Keratinocyte (primary cell): Measurements from ENCODE around the gene CECR2. TPM values are rescaled to one million over a fixed set of nuclear protein-coding genes. Genes with fewer than 3 reads are reported as not detected.

Source experiments
- DNase-seq: peaks from one replicate; pipeline ENCODE4 v3.0.0-alpha.2; 2011; ENCODE audit warnings: low read depth, missing footprints, low spot score
- FAIRE-seq: peaks from 2 replicates; lab custom pipeline; 2011; peaks lifted over from hg19 to GRCh38; lab: Jason Lieb, UNC
- H2AFZ ChIP-seq: 2 replicates; pipeline ENCODE4 v1.6.0; 2012; ENCODE audit warnings: low read length, control low read depth, inconsistent platforms; ENCODE audit not compliant: control insufficient read depth
- H3K27ac ChIP-seq: 2 replicates; pipeline ENCODE4 v1.5.1; 2011; ENCODE audit warnings: low read length; ENCODE audit not compliant: control insufficient read depth, insufficient read depth
- H3K27me3 ChIP-seq: 3 replicates; pipeline ENCODE4 v1.6.0; 2011; ENCODE audit warnings: low read length; ENCODE audit not compliant: control insufficient read depth, insufficient read depth; ENCODE audit errors: extremely low read depth
- H3K36me3 ChIP-seq, 2 experiments: 2 replicates in 1 of 2; 3 replicates in 1 of 2; pipeline ENCODE4 v1.5.1; 2011; ENCODE audit warnings: low read length in 2 of 2, mild to moderate bottlenecking in 1 of 2; ENCODE audit not compliant: control insufficient read depth in 2 of 2, insufficient read depth in 2 of 2; ENCODE audit errors: extremely low read depth in 1 of 2
- H3K4me1 ChIP-seq: 3 replicates; pipeline ENCODE4 v1.5.1; 2011; ENCODE audit warnings: low read length; ENCODE audit not compliant: control insufficient read depth, insufficient read depth; ENCODE audit errors: extremely low read depth
- H3K4me2 ChIP-seq: 3 replicates; pipeline ENCODE4 v1.6.0; 2011; ENCODE audit warnings: low read depth, low read length; ENCODE audit not compliant: control insufficient read depth, insufficient read depth; ENCODE audit errors: extremely low read depth
- H3K4me3 ChIP-seq, 3 experiments: fragments of 200-600 bp in 1 of 3; sonication (generic) in 1 of 3; 2 replicates in 2 of 3; 3 replicates in 1 of 3; pipeline ENCODE4 v1.5.1; 2011 to 2016; ENCODE audit warnings: low read length in 3 of 3, mild to moderate bottlenecking in 3 of 3, control low read depth in 2 of 3, inconsistent platforms in 1 of 3, low read depth in 1 of 3, mixed read lengths in 1 of 3, mixed run types in 1 of 3, moderate library complexity in 1 of 3; ENCODE audit not compliant: control insufficient read depth in 2 of 3, insufficient read depth in 2 of 3; ENCODE audit errors: extremely low read depth in 1 of 3
- H3K79me2 ChIP-seq: 2 replicates; pipeline ENCODE4 v1.6.0; 2012; ENCODE audit warnings: low read length; ENCODE audit not compliant: control insufficient read depth, insufficient read depth
- H3K9ac ChIP-seq: 3 replicates; pipeline ENCODE4 v1.6.0; 2011; ENCODE audit warnings: low read length; ENCODE audit not compliant: control insufficient read depth, insufficient read depth; ENCODE audit errors: extremely low read depth
- H3K9me1 ChIP-seq: 3 replicates; pipeline ENCODE4 v1.6.0; 2011; ENCODE audit warnings: low read length; ENCODE audit not compliant: control insufficient read depth, insufficient read depth; ENCODE audit errors: extremely low read depth
- H3K9me3 ChIP-seq: 2 replicates; pipeline ENCODE4 v1.5.1; 2012; ENCODE audit warnings: low read depth, low read length; ENCODE audit not compliant: control insufficient read depth
- H4K20me1 ChIP-seq: 3 replicates; pipeline ENCODE4 v1.6.0; 2011; ENCODE audit warnings: low read length; ENCODE audit not compliant: control insufficient read depth, insufficient read depth; ENCODE audit errors: extremely low read depth
- EZH2 ChIP-seq: IDR thresholded peaks from one replicate; pipeline ENCODE4 v1.6.1; 2012; ENCODE audit warnings: inconsistent platforms, mild to moderate bottlenecking, low read length, moderate library complexity
- dilution Hi-C: fragments of 300-500 bp; cut with MboI; formaldehyde crosslinking; loops from one replicate; pipeline ENCODE4 v1.7.0; 2020; ENCODE audit warnings: low sequenced_read_pairs; ENCODE audit not compliant: extremely low pct_ligation_motif_present
- polyA plus RNA-seq, 5 experiments: library from polyadenylated mRNA; depleted of rRNA in 3 of 5; stranded (reverse) in 3 of 5; stranded (forward) in 1 of 5; unstranded in 1 of 5; fragments of >200 nt; gene quantifications; 1 replicate in 1 of 5; 2 replicates in 3 of 5; 3 replicates in 1 of 5; pipeline versions ENCODE4 v1.2.1 to v1.2.3, GENCODE V29; 2011 to 2012; ENCODE audit warnings: missing spikeins in 2 of 5, low read depth in 1 of 5, low replicate concordance in 1 of 5
- TF ChIP-seq, protein P1 (sequence below), 3 experiments: IDR thresholded peaks in 1 of 3; conservative IDR thresholded peaks in 1 of 3; optimal IDR thresholded peaks in 1 of 3; 2 replicates in 2 of 3; 3 replicates in 1 of 3; pipeline versions ENCODE3 to v1.5.1; 2011; ENCODE audit warnings: low read length in 3 of 3, mild to moderate bottlenecking in 3 of 3, moderate library complexity in 2 of 3, control low read depth in 1 of 3, inconsistent platforms in 1 of 3; ENCODE audit not compliant: insufficient read depth in 2 of 3; ENCODE audit errors: extremely low read depth in 1 of 3

Gene CECR2
- polyA plus RNA-seq, 1 donor (not counting 4 experiments of a cell fraction or from before 2014, with no cell fraction given) = not detected

DNA sequence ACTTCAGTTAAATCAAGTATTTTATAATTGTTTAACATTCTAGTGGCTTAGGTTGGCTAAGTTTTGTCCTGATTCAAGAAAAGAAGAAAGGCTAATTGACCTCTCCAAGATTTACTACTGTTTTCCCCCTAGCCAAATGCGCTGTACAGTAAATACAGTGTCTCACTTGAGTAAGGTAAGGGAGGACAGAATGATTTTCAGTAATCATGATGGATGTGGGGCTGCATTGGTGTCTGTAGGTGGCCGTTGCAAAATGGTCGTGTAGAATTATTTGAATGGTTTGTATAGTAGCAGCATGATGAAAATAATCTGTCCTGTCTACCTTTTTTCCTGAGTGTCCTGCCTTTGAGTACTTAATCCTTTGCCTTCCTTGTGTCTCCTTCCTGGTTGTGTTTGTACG, 4.6 kb downstream of the CECR2 start:
- no peak for TF ChIP-seq EZH2
- TF ChIP-seq, protein P1, sequence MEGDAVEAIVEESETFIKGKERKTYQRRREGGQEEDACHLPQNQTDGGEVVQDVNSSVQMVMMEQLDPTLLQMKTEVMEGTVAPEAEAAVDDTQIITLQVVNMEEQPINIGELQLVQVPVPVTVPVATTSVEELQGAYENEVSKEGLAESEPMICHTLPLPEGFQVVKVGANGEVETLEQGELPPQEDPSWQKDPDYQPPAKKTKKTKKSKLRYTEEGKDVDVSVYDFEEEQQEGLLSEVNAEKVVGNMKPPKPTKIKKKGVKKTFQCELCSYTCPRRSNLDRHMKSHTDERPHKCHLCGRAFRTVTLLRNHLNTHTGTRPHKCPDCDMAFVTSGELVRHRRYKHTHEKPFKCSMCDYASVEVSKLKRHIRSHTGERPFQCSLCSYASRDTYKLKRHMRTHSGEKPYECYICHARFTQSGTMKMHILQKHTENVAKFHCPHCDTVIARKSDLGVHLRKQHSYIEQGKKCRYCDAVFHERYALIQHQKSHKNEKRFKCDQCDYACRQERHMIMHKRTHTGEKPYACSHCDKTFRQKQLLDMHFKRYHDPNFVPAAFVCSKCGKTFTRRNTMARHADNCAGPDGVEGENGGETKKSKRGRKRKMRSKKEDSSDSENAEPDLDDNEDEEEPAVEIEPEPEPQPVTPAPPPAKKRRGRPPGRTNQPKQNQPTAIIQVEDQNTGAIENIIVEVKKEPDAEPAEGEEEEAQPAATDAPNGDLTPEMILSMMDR (optimal IDR thresholded peaks at IDR 0.05 in 1 of 3, IDR thresholded peaks at IDR 0.05 in 1 of 3, conservative IDR thresholded peaks at IDR 0.05 in 1 of 3; ENCODE audit: extremely low read depth in 1 of 3, insufficient read depth in 2 of 3, low read length in 3 of 3) = no peak
- DNase-seq = no peak
- no peaks in the 10 kb centered on the region for H3K9me3 ChIP-seq
- no peak overlapping the region for H3K4me2 ChIP-seq
- no peaks in the 10 kb centered on the region for H3K36me3 ChIP-seq
- no peak overlapping the region for H2AFZ ChIP-seq
- dilution Hi-C loops = no loop called here
- no peaks in the 10 kb centered on the region for H4K20me1 ChIP-seq
- H3K9me1 ChIP-seq = no peaks in the 10 kb centered on the region
- no peak overlapping the region for H3K9ac ChIP-seq
- no peaks in the 10 kb centered on the region for H3K4me1 ChIP-seq
- H3K27ac ChIP-seq = no peak overlapping the region
- H3K27me3 ChIP-seq = peaks cover 28% of the 10 kb centered on the region
- H3K4me3 ChIP-seq = no peak overlapping the region
- no peaks in the 10 kb centered on the region for H3K79me2 ChIP-seq
- FAIRE-seq = no peak

DNA sequence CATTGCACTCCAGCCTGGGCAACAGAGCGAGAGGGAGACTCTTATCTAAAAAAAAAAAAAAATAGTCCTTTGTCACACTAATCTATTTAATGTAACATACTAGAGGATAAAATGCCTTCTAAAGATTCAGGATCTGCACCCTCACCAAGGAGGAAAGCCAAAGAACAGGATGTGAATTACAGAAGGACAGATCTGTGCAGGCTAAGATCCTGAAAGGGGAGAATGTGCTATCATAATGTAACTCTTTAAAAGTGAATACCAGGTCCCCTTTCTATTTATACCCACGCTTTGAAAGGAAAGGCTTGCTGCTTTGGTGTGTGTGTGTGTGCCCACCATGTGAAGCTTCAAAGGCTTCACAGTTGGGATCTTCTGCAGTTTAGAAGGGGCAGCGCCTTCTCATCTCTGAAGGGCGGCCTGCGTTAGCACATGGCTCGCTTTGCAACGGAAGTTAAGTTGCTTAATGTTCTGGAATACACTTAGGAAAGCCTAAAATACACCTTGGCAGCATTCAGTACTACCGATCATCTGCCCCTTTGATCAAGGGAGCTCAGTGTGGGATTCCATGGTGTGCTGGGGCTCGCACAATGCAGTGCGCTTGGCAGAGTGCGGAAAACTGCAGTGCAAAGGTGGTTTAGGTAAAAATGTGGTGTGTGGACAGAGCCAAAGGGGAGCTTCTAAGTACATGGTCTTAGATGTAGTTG, 6.8 kb downstream of the CECR2 start:
- no peaks in the 10 kb centered on the region for H3K4me1 ChIP-seq
- no peak for TF ChIP-seq EZH2
- TF ChIP-seq, protein P1 (optimal IDR thresholded peaks at IDR 0.05 in 1 of 3, IDR thresholded peaks at IDR 0.05 in 1 of 3, conservative IDR thresholded peaks at IDR 0.05 in 1 of 3; ENCODE audit: extremely low read depth in 1 of 3, insufficient read depth in 2 of 3, low read length in 3 of 3) = no peak
- DNase-seq (no peak), FAIRE-seq (no peak)
- H3K9me1 ChIP-seq = no peaks in the 10 kb centered on the region
- no peaks in the 10 kb centered on the region for H4K20me1 ChIP-seq
- H3K4me3 ChIP-seq = no peak overlapping the region
- peaks cover 14% of the 10 kb centered on the region for H3K27me3 ChIP-seq
- H3K36me3 ChIP-seq = no peaks in the 10 kb centered on the region
- no peak overlapping the region for H2AFZ ChIP-seq
- no peaks in the 10 kb centered on the region for H3K79me2 ChIP-seq
- H3K27ac ChIP-seq = no peak overlapping the region
- dilution Hi-C loops = no loop called here
- H3K9ac ChIP-seq = no peak overlapping the region
- H3K4me2 ChIP-seq = no peak overlapping the region
- no peaks in the 10 kb centered on the region for H3K9me3 ChIP-seq
